Suppressor macrophage (primary cell): ENCODE measurements around the gene ADARB2.
"Not testable (repeated sequence)": the region's sequence is repeated elsewhere in the genome, so short reads cannot be mapped to it uniquely, and the experiment has no call there.

Experiments
- DNase-seq, 4 experiments: peaks; one replicate each; pipeline ENCODE4 v3.0.0-alpha.2; 2020 to 2022

ADARB2 gene

DNA sequence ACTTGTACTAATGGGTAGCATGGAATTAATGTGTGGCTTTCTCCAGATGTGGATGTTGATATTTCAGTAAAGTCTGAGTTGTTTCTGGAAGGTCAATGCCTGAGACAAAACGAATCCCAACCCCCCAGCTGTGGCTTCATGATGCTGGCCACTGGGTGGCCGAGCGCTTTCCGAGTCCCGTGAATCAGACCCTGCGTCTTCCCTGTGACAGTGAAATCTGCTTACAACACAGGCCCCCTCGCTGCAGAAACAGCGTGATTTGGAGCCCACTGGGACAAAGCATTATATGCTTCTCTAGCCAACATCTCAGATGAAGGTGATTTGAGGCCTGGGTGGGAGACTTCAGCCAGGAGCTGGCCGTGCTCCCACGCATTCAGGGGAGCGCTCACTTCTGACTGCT lies 556.5 kb downstream of the ADARB2 start:
- DNase-seq: no peak

DNA sequence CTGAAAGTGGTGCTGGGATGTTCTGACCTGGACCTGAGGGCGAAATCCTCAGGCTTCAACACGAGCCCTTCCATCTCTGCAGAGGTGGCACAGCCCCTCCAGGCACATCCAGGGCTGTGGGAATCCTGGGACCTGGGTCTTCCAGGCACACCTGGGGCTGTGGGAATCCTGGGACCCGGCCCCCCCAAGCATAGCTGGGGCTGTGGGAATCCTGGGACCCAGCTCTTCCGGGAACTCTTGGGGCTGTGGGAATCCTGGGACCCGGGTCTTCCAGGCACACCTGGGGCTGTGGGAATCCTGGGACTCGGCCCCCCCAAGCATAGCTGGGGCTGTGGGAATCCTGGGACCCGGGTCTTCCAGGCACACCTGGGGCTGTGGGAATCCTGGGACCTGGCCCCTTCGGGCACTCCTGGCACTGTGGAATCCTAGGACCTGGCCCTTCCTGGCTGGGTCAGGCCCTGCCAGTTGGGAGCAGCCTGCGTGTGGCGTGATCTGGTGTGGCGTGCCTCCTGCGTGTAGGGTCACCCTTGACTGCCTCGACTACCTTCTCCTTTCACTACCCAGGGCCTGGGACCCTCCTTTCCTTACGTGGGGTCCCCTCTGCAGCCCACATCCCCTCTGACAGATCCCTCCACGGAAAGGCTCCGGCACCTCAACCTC lies 557.1 kb downstream of the ADARB2 start:
- DNase-seq: no peak

DNA sequence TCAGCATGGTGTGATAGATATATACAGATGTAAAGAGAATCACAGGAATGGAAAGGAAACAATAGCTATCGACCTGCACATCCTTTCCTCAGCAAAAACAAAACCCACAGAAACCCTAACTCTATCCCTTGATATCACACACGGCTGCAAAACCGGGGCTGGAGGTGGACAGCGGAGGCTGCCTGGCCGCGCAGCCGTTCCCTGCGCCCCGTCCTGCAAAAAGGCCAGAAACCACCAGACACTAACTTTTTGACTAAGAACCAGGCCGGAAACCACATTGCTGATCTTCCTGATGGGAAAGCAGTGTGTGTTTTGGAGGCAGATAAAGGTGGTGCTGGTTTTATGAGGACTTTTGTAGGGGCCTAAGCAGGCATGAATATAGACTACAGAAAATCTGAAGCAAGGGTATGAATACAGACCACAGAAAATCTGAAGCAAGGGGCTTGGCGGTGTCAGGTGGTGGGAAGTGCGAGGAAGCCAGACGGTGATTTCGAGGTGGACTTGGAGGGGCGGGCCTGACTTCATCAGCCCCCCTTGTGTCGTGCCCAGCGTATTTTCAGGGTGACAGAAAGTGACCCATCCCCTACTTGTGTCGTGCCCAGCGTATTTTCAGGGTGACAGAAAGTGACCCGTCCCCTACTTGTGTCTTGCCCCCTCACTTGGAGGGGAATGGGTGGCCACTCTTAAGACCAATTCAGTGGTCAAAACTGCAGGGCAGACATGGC lies 557.8 kb downstream of the ADARB2 start:
- DNase-seq: no peak

DNA sequence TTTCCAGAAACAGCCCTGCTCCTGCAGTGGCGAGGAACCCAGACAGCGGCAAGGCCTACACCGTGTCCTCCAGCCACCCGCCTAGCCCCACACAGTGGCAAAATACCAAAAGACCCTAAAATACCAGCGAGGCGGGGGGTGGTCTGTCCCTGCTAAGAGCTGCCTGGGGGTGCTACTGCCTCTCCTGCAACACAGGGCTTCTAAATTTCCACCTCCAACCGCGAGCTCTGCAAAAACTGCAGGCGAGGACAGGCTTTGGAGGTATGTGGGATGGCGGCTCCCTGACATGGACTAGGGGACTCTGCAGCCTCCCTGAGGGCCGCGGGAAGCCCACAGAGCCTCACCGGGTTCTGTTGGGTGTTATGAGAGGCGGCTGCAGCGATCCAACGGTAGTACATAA lies 558.8 kb downstream of the ADARB2 start:
- DNase-seq: no peak

DNA sequence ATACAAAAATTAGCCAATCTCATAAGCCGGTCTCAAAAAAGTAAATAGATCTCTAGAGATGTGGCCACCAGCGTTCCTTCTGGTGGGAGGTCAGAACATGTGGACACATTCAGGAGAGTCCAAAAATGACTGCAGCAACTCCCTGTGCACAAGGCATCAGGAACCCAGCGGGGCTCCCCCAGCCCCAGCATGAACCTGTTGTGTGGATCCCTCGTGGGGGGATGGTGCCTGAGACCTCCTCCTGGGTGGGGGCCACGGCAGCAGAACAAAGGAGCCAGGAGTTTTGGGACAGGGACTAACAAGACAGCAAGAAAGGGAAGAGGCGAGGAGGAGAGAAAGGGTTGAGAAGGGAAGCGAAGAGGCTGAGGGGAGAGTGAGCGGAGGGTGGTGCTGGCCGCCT lies 559.4 kb downstream of the ADARB2 start:
- no peak for DNase-seq

DNA sequence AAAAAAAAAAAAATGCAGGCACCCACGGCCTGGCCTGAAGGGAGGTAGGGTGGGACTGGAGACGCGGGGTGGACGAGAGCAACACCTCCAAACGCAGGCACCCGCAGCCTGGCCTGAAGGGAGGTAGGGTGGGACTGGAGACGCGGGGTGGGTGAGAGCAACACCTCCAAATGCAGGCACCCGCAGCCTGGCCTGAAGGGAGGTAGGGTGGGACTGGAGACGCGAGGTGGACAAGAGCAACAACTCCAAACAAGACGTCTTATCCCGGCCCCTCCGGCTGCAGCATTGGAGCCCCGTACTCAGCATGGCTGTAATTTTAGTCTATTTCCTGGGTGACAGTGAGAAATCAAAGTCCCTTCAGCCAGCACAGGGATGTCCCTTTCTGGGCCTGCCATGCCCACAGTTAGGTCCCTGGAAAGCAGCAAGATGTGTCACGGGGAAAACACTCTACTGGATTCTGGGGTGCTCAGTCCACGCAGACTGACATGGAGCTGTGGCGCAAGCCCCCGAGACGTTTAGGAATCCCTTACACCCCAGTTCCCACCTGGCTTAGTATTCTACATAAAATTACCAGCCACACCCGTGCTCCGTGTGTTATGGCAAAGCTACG lies 561.3 kb downstream of the ADARB2 start:
- DNase-seq: no peak

DNA sequence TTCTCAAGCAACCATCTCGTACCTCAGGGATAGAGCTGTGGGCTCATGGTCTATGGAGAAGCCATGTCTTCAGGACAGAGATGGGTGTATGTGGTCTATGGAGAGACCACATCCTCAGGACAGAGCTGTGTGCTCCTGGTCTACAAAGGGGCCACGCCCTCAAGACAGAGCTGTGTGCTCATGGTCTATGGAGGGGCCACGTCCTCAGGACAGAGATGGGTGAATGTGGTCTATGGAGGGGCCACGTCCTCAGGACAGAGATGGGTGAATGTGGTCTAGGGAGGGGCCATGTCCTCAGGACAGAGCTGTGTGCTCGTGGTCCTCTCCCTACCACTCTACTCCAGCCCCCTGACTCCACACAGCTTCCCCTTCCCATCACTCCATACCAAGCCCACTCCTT lies 563.3 kb downstream of the ADARB2 start:
- DNase-seq: no peak

DNA sequence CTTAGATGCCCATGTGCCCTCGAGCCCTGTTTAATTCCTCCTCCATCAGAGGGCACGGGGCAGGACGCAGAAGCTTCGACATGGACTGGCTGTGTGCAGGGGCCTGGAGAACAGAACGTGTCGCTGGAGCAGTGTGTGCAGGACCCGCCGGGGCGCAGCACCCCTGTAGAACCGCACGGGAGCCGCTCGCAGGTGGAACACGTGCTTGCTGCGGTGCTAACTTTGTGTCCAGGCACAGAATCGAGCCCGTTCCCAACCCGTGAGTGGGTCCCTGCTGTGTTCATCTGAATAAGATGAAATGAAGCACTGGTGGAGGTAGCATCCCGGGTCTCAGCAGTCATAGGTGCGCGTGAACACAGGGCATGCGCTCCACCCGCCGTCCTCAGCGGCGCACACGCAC lies 564.2 kb downstream of the ADARB2 start:
- DNase-seq: no peak

DNA sequence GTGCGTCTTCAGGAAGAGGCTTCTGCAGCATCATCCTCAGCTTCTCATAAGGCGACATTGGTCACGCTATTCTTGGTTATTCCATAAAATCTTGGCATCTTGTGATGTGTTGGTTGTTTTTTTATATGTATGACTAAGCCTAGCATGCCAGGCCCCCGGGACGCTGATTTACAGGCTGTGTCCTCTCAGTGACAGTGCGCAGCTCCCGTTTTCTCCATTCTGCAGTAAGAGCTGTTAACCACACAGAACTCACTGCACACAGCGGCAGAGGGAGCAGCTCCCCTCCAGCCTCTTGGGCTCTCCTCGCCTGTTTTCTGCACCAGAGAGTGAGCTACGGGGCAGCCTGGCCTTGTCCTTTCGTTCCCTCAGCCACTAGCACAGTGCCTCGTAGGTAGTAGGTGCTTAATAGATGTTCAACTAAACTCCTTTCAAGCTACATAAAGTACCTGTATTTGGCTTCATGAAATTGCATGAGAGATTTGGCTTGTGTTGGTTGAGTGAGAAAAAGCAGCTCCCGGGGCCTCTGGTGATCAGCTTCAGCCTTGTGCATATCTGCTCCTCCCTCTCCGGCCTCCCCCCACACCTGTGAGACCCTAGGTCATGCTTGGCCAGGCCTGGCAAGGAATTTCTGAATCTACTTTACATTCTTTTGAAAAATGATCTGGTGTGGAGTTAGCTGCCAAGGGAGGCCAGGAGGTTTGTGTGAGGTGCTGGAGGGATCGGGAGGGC lies 564.9 kb downstream of the ADARB2 start:
- DNase-seq: no peak

DNA sequence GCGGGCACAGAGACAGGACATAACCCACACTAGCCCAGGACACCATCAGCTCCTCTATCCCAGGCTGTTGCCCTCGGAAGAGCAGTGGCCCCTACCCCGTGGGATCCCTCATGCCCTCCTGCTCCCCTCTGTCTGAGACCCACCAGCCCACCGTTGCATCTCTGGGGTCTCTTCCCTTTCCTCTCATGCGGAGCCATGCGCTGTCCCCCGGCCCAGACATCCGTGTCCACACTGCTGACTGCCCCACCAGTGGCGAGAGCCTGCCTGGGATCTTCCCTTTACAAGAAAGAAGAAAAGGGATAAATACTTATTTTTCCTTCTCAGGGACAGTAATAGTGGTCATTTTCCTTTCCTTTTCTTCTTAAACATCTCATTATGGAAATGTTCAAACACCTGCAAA lies 565.7 kb downstream of the ADARB2 start:
- DNase-seq: no peak

DNA sequence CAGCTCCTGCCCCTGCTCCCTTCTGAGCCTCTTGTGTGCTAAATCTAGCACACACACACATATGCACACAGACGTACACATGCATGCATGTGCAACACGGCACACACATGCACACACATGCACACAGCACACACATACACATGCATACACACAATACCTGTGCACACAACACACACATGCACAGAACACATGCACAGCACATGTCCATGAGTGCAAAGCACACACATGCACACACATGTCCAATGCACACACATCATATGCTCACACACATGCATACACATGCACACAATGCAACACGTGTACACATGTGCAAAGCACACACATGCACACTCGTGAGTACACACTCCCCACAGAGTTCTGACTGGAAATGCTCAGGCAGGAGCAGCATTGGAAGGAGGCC lies 566.1 kb downstream of the ADARB2 start:
- no peak for DNase-seq

DNA sequence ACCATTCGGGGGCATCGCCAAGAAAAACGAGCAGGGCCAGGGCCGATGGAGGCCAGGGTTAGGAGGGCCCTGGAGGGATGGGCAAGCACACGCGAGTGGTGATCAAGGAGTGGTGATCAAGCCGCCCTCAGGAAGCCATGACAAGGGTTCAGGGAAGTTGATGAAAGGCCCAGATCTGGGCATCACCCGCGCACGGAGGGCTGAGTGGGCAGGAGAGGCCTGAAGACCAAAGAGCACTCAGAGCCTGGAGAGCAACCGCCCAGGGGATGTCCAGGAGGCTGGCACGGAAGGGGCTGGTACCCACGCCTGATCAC lies 566.5 kb downstream of the ADARB2 start:
- no peak for DNase-seq

DNA sequence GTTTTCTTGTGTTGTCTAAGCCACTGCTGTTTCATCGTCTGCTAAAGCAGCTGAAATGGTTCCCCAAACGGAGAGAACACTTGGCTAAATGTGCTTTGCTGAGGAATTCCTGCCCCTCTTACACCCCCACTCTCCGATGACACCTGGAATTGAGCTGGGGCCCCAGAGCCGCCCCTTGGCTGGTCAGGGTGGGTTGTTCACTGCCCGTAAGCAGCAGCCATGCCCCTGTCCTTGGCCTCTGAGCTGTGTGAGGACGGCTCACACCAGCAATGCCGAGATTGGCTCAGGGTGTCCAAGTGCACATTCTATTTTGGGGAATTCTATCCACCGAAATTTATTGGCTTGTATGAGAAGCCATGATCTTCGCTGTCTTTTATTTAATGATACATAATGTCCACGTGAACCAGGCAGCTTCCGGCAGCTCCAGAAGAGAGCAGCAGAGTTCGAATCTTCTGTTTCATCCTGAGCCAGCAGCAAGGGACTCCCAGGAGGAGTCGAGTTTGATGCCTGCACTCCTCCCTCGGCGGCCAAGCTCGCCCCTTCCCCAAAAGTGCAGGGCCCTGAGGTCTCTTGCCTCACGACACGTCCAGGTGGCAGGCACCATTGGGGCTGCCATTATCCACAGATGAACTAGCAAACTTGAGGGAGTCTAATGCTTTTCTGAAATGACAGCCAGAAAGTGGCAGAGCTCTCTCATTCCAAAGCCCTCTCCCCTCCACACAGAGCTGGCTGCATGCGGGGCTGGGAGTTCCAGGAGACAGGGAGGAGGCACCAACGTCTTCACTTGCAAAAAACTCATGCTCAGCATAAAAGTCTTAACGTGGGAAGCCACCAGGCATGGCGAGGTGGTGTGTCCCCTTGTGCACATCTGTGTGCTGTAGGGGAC lies 567.1 kb downstream of the ADARB2 start:
- no peak for DNase-seq

DNA sequence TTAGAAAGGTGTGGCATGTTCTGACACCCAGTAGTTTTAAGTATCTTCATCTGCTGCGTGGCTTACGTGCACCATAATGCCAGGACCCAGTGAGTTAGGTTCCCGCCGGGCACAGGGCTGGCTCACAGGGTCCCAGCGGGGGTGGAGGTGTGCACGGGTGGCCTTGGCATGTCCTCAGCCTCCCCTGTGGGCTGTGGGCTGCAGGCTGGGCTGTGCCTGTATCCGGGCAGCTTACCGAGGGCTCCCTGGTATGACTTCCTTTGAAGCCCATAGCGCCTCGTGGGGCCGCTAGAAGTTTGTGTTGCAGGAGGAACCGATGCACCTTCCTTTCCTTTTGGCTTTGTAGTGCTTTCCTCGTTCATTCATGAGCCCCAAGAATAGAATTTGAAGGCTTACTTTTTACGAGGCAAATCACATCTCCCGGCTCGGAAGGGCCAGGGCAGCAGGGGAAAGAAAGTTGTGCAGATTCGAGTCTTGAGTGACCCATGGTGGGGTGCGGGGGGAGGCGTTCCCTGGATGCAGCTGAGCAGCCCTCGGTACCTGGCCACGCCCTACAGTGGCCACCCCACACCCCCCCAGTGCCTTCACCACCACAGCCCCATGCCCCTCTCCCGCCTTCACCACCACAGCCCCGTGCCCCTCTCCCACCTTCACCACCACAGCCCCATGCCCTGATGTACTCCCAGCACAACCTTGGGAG lies 568.0 kb downstream of the ADARB2 start:
- no peak for DNase-seq

DNA sequence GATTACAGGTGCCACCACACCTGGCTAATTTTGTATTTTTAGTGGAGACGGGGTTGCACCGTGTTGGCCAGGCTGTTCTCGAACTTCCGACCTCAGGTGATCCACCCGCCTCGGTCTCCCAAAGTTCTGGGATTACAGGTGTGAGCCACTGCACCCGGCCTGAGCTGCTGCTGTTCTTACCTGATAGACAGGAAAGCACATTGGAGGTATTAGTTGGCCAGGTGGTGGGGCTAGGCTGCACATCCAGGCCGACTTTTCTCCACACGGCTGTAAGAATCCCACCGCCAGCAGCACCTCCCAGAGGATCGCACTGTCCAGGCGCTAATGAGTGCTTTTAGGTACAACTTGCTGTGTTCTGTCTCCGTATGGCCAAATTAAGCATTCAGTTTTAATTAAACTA lies 568.6 kb downstream of the ADARB2 start:
- DNase-seq: no peak

DNA sequence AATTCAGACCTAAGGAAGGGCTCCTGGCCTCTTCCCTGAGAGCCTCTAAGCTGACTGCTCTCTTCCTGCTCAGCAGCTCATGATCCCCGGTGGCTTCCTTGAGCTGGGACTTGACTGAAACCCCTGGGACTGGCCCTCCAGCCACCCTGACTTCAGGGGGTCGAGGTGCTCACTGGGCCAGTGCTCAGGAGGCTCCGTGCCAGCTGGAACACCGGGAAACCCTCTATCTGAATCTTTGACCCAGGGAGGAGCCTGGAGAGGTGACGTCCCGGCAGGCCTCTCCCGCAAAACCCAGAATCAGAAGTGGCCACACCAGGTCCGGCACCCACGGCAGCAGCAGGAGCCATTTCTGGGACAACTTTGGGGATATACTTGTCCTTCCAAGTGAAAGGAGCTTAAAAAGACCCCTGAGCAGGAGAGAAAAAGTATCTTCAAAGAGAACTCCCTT lies 570.5 kb downstream of the ADARB2 start:
- no peak for DNase-seq

DNA sequence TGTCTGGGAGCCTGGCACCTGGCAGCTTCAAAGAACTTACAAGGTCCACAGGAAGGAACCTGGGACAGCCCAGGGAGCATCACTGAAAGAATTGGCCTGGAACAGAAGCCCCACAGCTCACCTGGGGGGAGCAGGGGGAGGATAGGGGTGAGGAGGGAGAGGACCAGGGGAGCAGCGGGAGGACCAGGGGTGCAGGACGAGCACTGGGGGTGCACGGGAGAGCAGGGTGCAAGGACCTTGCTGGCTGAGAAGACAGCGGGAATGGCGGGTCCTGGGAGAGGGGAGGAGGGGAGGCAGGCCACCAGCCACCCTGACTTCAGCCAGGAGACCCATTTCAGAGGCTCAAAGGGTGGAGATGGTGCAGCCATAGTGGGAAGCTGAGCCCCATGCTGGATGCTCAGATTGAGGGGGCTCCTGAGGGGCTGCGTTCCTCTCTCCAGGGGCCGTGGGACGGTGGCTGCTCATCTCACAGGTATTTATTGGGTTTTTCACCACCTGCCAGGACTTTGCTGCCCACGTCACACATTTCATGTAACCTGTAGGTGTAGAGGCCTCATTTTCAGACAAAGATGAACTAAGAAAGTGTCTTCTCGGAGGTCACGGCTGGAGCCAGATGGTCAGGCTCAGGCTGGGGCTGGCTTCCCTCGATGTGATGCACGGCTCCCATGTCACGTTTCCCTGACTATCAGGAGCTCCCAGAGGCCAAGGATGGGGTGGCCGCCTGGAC lies 571.1 kb downstream of the ADARB2 start:
- no peak for DNase-seq

DNA sequence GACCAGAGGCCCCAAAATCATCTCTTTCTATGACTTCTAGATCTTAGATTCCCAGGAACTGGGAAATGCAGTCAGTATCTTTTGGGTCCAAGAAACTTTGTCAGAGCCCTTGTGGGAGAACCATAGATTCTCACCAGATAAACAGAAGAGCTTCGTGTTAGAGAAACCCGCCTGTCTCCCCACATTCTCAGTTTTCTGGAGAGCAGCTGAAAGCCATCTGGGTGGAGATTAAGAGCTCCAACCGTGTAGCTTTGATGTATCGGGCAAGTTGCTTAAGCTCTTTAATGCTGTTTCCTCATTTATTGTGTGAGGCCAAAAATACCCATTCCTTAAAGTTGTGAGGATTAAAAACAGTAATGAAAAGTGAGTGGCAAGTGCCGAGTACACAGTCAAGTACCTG lies 573.5 kb downstream of the ADARB2 start:
- DNase-seq: no peak

DNA sequence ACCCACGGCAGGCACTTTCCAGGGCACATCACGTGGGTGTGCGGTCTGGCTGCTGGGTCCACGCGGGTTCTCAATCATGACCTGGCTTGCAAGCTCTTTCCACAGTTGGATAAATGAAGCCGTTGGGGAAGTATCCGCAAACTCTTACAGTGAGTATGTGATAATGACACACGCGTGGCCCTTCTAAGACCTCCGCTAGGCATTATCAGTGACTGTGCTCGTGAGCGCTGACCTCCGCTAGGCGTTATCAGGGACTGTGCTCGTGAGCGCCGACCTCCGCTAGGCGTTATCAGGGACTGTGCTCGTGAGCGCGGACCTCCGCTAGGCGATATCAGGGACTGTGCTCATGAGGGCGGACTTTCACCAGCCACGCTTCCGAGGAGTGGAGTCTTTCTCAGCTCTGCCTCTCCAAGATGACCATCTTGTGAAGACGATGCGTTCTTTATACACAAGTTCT lies 574.1 kb downstream of the ADARB2 start:
- no peak for DNase-seq

DNA sequence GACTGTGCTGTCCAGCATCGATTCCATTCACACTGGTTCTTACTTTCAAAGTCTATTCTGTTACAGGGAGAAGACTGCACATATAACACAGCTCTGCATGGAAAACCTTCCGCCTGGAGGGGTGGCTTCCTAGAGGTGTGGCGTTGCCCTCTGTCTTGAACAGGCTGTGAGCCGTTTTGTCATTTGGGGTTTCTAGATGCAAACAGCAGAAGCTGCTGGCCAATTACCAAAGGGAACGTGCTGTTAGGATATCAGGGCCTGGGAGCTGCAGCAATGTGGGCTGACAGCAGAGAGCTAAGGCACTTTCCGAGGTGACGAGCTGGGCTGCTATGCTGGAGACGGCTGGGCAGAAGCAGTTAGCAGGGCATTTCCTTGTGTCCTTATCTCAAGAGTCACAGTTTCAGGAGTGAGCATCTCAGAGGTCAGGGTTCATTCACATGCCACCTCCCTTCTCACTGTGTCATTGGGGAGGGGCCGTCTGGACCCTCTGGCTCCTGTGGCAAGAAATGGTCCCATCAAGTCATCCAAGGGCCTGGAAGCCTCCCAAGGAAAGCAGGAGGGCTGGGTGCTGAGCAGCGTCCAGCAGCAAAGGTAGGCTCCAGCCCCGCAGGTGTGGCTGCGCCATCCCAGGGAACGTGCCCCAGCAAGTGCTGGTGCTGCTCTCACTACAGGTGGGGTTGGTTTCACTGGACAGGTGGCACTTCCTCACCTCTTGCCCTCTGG lies 574.7 kb downstream of the ADARB2 start:
- DNase-seq: no peak

DNA sequence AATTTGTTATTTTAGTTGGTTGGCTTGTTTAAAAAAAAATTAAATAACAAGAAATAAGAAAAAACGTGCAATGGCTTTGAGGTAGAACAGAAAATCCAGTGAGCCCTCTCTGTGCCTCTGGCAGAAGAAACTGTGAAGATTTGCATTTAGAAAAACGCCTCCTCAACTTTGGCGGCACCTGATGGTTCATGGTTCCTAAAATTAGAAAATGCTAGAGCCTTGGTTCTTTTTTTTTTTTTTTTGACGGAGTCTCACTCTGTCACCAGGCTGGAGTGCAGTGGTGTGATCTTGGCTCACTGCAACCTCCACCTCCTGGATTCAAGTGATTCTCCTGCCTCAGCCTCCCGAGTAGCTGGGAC lies 576.0 kb downstream of the ADARB2 start:
- DNase-seq: not testable (repeated sequence)
